NCI-H748 (cell line): ENCODE results near the gene KPNA1.
"Not testable (repeated sequence)": the region's sequence is repeated elsewhere in the genome, so short reads cannot be mapped to it uniquely, and the experiment has no call there.

Source experiments
- DNase-seq: peaks from one replicate; lab custom pipeline; 2025; ENCODE audit not compliant: unreplicated experiment; lab: John Stamatoyannopoulos, UW

KPNA1 gene

DNA sequence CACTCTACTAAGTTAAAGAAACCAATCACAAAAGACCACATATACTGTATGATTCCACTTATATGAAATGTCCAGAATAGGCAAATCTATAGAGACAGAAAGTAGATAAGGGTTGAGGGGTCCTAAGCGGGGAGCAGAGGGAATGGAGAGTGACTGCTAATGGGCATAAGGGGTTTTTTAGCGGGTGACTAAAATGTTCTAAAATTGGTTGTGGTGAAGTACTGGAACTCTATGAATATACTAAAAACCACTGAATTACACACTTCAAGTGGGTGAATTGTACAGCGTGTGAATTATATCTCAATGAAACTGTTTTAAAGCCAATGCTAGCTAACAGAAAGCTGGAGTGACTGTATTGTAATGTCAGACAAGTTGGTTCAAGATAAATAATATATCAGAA, 33.3 kb downstream of the KPNA1 start:
- no peak for DNase-seq

DNA sequence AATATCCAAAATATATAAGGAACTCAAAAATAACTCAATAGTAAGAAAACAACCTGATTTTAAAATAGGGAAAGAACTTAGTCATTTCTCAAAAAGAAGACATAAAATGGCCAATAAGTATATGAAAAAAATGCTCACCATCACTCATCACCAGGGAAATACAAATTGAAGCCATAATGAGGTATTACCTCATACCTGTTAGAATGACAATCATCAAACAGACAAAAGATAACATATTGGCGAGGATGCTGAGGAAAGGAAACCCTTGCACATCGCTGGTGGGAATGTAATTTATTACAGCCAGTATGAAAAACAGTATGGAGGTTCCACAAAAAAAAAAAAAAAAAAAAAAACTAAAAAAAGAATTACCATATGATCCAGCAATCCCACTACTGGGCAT, 38.2 kb downstream of the KPNA1 start:
- no peak for DNase-seq

DNA sequence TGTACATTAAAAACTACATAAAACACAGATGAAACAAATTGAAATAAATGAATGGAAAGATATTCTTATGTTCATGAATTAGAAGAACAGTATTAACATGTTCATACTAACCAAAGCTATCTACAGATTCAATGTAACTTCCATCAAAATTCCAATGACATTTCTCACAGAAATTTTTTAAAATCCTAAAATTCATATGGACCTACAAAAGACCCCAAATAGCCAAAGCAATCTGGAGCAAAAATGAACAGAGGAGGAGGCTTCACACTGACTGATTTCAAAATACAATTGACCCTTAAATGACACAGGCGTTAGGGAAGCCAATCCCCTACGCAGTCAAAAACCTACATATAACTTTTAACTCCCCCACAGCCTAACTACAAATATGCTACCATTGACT, 39.4 kb downstream of the KPNA1 start:
- no peak for DNase-seq

DNA sequence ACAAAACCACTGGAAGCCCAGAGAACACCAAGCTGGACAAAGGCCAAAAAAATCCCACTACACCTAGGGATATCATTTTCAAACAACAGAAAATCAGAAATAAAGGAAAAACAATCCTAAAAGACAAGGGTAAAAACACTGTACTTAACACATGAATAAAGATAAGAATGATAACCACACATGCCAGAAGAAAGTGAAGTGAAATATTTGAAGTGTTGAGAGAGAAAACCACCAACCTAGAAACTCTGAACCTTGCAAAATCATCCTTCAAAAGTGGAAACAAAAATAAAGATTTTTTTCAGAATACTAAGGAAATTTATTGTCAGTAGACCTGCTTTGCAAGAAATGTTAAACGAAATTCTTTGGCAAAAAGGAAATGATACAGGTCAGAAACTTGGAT, 45.1 kb downstream of the KPNA1 start:
- DNase-seq = no peak

DNA sequence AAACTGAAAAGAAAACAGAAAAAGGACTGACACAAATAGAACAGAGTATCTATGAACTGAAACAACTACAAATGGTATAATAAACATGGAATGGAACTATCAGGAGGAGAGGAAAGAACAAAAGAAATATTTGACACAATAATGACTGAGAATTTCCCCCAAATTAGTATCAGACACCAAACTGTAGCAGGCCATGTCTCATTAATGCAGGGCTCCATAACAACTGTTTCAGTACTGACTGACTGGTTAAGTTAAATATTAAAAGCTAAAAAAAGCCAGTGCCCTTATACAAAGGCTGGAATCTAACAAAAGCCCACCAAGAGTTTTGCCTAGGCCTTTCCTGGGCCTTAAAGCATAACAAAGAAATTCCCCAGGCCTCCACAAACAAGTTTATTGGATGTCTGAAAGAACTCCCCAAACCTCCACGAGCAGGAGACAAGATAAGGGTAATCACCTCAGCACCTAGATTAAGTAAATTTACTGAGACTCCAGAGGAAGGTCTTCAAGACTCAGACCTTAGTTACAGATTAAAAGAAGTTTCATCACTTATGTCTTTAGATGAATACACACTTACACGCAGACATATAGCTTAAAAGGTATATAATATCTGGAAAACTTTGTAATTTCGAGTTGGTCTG, 45.7 kb downstream of the KPNA1 start:
- no peak for DNase-seq

DNA sequence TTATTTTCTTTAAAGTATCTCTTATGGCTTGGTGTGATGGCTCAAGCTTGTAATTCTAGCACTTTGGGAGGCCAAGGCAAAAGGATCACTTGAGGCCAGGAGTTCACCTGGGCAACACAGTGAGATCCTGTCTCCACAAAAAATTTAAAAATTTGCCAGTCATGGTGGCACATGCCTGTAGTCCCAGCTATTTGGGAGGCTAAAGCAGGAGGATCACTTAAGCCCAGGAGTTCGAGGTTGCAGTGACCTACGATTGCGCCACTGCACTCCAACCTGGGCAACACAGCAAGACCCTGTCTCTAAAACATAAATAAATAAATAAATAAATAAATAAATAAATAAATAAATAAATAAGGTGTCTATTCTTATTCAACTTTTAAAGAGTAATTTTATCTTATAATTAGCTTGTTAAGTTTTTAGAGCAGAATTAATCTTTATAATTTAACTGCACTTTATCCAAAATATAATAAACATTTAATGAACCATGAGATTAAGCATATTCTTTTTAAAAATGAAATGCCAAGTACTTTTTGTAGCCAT, 48.0 kb downstream of the KPNA1 start:
- no peak for DNase-seq

DNA sequence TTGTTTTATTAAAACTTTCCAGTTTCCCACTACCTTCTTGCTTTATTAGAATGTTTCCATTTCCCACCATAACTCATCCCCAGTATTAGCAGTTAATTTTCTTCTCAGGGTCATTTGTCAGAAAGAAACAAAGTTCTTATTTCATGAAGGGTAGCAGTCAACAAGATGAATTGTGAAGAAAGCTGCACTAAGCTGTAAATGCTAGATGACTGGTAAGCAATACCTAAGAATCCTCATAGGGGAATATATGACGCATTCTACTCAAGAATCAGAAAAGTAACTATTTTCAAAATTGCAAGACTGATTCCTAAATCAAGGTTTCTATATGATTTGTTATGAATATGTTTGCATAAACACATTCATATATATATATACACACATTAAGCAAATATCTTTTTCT, 50.1 kb downstream of the KPNA1 start:
- DNase-seq = no peak

DNA sequence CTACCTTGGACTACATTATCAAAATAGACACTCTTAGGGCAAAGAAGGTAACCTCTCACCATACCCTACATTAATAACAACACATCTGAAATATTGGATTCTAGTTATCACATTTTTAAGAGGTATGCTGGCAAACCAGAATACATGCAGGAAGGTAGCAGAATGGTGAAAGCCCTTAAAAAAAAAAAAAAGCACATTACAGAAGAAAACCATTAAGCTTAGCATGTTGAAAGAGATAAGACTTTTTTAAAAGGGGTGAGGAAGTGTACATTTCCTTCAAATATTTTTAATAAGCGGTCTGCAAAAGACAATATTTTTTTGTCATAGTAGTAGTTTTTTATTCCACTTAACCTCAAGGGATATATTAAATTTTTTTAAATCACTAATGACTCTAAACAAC, 52.3 kb downstream of the KPNA1 start:
- DNase-seq = no peak

DNA sequence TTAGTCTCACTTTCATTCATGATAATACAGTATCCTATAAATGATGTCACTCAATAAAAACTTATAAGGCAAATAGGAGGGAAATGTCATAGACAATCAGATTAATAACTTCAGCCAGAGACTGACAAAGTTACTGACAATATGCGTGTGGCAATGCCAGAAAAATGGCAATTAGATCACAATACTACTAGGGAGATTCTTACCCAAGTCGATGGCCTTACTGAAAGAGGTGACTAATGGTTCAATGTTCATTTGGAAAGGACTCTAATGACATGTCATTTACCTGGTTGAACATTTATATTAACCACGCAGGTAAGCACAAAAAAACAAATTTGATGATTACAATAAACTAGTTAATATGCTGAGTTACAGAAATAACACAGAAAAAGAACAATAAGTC, 52.9 kb downstream of the KPNA1 start:
- no peak for DNase-seq

DNA sequence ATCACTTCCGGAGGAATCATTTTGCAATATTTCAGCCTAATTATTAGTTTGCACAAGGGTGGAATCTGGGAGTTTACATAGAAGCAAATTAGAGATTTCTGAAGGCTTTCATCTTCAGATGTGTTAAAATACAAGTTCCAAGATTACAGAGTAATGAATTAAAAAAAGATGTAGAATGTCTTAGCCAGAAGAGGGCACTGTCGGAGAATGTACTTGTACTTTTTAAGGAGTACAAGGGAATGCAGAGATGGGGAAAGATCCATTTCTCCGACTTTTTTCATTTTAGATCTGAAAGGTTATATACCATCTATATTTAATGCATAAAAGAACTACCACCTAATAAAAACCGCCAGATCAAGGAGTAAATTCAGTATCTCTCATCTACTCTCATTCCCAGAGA, 55.7 kb downstream of the KPNA1 start:
- DNase-seq = no peak

DNA sequence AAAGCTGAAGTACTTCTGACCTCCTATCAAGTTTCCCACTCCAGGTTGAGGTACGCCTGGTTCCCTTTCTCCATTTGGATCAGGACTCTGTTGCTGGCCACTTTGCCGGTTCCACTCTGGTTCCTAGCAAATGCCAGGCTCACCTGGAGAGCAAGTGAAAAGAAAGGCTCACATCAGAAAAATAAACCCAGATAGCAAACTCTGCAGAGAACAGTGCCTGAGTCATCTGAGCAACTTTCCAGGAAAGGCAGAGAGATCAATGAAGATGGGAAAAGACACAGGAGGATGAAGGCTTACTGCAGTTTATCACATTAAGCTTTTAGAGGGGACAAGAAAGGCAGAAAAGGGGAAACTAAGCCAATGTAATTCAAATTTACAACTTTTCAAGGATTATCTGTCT, 57.0 kb downstream of the KPNA1 start:
- DNase-seq = no peak

DNA sequence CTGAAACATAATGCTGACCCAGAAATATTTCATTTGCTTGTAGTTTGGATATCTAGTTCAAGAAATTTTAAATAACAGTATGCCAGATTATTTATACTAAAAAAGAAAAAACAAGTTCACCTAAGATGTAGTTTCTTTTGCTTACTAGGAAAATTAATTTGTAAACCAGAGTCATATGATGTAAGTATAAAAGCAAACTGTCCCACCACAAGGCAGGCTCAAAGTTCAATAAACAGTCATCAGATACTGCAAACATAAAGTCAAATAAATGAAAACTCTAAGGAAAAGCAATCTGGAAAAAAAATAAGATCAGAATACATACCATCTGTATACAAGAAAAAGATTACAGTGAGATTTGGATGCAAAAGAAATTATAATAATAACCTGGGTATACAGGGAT, 58.7 kb downstream of the KPNA1 start:
- no peak for DNase-seq

DNA sequence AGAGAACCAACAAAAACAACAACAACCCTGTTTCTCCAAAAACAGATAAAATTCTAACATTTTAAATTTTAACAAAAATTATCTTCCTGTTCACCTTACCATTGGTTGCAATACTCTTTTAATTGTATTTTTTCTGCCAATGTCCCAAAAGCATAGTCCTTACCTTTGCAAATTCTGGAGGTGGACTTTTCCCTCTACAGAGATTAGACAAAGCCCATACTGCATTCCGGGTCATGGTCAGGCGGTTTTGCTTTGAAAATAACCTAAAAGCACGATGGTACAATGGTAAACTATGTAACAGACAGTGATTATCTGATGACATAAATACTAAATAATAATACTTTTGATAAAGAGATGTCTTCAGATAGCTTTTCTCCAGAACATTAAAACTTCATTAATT, 63.4 kb downstream of the KPNA1 start:
- no peak for DNase-seq

DNA sequence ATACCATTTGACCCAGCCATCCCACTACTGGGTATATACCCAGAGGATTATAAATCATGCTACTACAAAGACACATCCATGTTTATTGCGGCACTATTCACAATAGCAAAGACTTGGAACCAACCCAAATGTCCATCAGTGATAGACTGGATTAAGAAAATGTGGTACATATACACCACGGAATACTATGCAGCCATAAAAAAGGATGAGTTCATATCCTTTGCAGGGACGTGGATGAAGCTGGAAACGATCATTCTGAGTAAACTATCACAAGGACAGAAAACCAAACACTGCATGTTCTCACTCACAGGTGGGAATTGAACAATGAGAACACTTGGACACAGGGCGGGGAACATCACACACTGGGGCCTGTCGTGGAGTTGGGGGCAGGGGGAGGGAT, 66.5 kb downstream of the KPNA1 start:
- DNase-seq = not testable (repeated sequence)

DNA sequence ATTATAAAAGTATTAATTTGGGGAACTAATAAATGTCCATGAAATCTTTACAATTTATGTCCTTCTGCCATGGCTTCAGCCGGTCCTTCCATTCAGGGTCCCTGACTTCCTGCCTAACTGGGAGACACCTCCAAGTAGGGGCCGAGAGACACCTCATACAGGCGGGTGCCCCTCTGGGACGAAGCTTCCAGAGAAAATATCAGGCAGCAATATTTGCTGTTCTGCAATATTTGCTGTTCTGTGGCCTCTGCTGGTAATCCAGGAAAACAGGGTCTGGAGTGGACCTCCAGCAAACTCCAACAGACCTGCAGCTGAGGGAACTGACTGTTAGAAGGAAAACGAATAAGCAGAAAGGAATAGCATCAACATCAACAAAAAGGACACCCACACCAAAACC, 70.2 kb downstream of the KPNA1 start:
- DNase-seq = not testable (repeated sequence)

DNA sequence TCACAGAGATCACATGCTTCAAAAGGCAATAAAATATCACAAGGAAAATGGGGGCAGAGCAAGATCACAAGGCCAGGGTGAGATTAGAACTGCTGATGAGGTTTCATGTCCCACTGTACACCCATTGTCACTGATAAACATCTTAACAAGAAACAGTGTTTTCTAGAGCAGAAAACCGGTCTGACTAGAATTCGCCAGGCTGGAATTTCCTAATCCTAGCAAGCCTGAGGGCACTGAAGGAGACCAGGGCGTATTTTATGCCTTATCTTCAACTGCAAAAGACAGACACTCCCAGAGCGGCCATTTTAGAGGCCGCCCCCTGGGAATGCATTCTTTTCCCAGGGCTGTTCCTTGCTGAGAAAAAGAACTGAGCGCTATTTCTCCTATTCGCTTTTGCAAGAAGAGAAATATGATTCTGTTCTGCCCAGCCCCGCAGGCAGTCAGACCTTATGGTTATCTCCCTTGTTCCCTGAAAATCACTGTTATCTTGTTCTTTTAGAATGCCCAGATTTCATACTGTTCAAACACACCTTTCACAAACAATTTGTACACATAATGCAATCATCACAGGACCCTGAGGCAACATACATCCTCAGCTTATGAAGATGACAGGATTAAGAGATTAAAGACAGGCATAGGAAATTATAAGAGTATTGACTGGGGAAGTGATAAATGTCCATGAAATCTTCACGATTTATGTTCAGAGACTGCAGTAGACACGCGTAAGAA, 70.8 kb downstream of the KPNA1 start:
- not testable (repeated sequence) for DNase-seq

DNA sequence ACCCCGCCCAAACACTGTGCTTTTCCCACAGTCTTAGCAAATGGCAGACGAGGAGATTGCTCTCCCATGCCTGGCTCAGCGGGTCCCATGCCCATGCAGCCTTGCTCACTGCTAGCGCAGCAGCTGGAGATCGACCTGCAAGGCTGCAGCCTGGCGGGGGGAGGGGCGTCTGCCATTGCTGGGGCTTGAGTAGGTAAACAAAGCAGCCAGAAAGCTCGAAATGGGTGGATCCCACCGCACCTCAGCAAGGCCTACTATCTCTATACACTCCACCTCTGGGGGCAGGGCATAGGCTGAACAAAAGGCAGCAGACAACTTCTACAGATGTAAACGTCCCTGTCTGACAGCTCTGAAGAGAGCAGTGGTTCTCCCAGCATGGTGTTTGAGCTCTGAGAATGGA, 71.6 kb downstream of the KPNA1 start:
- no peak for DNase-seq

DNA sequence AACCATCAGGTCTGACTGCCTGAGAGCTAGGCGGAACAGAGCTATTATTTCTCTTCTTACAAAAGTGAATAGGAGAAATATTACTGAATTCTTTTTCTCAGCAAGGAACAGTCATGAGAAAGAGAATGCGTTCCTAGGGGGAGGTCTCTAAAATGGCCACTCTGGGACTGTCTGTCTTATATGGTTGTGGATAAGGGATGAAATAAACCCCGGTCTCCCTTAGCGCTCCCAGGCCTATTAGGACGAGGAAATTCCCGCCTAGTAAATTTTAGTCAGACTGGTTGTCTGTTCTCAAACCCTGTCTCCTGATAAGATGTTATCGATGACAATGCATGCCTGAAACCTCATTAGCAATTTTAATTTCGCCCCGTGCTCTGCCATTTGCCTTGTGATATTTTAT, 78.8 kb downstream of the KPNA1 start:
- DNase-seq = no peak

DNA sequence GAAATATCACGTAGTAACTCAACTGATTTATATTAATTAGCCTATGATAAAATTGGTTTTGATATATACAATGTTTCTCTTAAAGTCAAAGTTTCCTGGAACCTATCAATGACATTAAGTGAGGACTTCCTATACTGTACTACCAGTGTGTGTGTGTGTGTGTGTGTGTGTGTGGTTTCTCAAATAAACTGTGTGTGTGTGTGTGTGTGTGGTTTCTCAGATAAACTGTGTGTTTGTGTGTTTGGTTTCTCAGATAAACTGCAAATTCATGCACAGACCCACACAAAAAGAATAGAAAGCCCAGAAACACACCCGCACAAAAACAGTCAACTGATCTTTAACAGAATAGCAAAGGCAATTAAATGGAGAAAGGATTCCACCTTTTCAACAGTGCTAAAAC, 84.4 kb downstream of the KPNA1 start:
- DNase-seq = no peak

DNA sequence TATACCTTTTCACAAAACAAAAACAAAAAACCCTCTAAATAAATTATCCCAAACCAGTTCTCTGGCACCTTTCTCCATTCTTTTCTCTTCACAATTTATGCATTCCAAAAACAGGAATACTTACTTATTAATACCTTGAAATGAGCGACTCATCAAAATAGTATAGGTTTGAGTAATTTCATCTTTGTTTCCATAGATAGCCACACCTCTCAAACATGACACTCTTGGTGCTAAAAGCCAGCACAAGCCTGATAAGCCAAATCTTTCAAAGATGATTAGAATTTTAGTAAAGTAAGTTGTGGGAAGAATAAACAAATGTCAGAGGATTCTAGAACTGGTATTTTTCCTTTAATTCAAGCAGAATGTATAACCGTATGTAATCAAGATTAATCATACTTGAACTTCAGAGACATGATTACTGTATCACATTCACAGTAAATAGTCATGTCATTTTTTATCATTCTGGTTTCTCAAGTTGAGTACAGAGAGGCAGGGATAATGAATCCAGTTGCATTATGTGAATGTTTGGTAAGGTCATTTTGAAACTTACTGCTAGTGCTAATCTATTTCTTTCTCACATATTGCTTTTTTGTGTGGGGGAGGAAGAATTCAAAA, 86.8 kb downstream of the KPNA1 start:
- DNase-seq = no peak

DNA sequence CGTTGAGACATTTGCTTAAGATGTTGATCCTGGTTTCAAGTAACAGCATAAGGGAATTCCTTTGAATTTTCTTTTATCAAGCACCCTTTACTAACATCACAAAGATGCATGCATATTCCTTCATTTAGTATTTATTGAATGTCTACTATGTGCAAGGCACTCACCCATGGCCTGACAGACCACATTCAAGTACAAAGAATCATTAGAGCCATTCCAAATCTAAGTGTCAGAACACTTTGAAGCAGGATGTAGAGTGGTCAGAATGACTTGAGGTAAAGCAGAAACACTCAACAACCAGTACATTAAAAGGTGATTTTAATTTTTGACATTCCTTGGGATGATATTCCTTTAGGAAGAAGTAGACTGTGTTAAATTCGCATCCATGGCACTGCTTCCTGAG, 92.9 kb downstream of the KPNA1 start:
- no peak for DNase-seq

DNA sequence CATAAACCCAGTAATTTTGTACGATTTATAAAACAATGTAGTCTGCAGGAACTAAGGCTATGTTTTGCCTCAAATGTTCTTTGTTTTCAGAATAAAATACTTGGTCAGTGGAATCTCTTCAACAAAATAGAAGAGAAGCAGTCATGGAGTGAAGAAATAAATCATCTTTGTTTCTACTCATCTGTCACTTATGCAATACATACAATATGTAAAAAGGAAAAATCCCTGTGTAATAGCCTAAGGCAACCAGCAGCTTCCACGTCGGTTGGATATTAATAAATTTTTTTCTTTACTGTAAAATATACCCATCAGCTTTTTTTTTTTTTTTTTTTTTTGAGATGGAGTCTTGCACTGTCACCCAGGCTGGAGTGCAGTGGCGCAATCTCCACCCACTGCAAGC, 93.6 kb downstream of the KPNA1 start:
- DNase-seq = no peak
